AG20443 (cell line): ENCODE measurements around the gene CLEC16A.
"Not testable (repeated sequence)": the region's sequence is repeated elsewhere in the genome, so short reads cannot be mapped to it uniquely, and the experiment has no call there.

Experiments
- DNase-seq: peaks from one replicate; pipeline ENCODE4 v3.0.0; 2012; ENCODE audit warnings: low spot score, mixed read lengths

Gene CLEC16A

DNA sequence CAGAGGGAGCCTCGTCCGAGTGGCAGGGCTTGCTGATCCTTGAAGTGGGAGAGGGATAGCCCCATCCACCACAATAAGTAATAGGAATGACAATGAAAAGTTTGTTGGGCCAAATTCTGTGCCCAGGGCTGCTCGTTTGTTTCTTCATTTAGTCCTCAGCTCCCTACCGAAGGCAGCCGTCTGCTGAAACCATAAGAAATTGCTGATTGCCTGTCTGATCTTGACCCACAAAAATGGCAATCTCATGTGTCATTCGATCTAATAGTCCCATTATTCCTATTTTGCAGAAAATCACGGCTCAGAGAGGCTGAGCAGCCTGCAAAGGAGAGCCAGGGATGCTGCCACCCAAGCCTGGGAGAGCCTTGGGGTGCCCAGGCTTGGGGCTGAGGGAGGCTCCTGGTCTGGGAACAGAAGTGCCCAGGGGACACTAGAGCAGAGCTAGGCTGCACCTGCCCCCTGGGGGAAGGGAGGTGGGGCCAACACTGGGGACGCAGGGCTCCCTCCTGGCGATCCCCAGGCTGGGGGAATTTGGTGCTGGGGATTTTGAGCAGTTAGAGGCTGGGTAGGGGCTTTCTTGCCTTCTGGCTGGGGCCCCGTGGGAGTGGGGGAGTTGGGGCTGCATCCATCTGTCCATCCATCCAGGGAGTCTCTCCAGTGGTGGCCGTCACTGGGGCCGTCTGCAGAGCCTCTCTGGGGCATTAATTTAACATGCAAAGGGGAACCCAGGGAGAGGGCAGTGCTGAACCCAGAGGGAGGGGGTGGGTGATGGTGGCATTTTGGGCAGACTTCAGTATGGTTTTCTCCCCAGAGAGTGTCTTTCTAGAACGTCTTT lies 258.1 kb downstream of the CLEC16A start:
- DNase-seq = no peak

DNA sequence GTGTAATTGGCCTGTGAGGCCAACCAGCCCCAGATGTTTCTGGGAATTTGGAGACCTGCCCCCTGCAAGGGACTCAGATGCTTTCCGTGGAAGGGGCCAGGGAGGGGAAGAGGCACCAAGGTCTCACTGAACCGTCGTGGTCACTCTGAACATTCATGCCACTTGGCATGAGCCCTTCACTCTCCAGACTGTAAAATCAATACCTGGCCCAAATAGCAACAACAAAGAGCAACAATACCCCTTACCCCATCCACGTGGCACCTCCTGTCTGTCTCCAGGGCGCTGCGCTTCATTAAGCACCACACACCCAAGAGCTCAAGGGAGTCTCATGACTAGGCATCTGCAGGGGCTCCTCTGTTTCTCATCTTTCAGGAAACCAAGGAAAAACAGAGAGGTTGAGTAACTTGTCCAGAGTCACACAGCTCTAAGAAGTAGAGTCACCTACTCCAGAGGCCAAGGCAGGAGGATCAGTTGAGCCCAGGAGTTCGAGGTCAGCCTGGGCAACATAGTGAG lies 258.8 kb downstream of the CLEC16A start:
- no peak for DNase-seq

DNA sequence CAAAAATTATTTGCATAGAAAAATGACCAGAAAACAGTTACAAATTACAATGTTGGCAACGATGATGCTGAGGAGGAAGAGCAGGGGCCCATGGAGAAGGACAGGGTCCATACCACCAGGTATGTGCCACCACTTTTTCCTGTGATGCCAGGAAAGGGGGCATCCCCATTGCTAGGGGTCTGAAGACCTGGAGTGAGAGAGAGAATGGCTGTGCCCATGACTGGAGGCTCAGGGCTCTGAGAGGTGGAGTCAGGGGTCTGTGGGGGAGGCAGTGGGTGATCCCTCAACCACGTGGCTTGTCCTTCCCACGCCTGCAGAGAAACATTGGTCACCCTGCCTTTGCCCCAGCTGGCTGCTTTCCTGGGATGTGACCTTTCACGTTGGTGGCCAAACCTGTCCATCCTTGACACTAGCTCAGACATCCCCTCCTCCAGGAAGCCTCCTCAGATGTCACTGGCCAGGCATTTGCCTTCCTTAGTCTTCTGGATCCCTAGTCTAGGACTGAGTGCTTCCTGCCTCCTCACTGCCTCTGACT lies 260.2 kb downstream of the CLEC16A start:
- DNase-seq = no peak

DNA sequence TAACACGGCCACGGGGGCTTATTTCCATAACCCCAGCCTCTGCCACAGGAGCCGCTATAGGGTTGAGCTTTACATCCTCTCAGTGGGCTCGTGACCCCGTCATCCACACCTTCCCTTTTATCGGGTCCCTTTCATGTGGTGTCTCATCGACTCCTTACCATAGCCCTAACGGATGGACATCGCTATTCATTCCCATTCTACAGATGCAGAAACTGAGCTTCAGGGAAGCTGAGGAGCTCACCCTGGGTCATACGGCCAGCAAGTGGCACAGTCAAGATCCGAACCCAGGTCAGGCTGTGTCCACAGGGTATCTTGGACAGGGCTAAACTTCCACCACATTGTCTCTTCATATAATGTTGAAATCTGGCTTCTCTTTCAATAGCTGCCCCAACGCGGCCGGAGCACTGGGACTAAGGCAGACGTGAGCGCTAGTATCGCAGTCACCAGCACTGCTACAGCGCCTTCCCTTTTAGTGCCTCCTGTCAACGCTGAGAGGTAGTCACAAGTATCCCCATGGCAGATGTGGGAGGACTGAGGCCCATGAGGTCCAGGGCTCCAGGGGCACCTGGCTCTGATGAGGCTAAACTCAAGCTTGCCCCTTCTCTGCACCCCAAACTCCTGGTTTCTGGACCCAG lies 260.8 kb downstream of the CLEC16A start:
- no peak for DNase-seq

DNA sequence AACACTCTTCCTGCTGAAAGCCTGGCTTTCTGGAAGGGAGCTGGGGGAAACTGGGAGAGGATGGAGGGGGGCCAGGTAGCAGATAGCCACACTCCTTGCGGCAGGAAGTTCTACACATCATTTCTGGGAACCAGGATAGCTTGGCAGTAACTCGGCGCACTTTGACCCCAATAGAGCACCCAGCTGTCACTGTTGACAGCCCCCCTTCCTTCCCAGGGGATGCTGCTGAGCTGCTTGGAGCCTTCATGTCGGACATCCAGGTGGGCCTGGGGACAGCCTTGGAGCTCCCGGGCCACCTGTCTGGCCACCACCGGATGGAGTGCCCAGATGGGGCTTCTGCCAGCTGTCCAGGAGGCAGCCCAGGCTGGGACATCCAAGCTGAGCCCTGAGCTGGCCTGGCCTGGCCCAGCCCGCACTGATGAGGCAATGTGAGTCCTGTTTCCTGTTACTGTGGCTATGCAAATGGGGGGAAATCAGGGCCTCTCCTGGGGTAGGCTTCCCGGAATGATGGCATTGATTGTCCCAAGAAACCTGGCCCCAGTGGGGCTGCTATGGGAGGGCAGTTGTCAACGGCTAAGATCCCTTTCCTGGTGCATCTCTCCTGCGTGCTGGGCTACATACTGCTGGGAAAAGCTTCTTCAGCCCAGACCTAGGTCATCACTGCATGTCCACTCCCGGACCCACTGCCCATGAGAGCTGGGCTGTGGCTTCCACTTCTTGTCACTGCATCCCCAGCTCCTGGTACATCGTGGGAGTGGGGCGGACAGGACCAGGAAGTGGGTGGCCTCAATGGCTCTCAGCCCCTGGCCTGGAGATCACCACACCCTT lies 261.6 kb downstream of the CLEC16A start:
- peak; percentile 64 for DNase-seq

DNA sequence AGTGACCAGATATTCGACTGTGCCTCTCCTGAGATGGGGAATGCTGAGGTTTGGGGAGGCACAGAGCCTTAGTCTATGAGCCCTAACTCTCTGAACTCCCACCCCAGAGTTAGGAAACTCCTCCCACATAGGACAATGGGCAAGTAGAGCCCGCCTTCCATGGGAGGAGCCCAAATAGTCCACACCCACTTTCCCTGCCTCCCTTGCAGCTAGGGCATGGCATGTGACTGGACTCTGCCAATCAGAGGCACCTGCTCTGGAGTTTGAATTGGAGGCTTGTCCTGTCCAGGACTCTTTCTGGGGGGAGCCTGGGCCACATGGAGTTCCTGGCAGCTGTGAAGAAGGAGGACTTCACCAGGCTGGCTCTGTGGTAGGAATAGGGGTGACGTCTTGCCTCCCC lies 263.3 kb downstream of the CLEC16A start:
- DNase-seq = no peak

DNA sequence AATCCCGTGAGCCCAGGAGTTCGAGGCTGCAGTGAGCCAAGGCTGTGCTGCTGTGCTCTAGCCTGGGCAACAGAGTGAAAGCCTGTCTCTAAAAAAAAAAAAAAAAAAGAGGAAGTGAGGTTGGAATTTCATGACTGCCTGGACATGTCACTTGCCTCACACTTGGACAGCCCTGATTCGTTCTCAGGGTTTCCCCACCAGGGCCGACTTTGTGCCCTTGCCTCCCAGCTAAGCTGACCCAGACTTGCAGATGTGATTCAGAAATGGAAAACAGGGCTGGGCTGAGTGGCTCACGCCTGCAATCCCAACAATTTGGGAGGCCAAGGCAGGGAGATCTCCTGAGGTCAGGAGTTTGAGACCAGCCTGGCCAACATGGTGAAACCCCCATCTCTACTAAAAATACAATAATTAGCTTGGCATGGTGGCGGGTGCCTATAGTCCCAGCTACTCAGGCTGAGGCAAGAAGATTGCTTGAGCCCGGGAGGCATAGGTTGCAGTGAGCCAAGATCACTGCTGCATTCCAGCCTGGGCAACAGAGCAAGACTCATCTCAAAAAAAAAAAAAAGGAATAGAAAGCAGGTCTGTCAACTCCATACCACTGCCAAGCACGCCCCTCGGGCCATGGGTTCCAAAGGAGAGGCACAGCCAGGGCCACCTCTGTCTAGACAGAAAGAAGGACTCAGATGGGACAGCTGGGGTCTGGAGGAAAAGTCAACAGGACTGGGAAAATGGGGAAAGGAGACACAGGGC lies 264.7 kb downstream of the CLEC16A start:
- DNase-seq = no peak

DNA sequence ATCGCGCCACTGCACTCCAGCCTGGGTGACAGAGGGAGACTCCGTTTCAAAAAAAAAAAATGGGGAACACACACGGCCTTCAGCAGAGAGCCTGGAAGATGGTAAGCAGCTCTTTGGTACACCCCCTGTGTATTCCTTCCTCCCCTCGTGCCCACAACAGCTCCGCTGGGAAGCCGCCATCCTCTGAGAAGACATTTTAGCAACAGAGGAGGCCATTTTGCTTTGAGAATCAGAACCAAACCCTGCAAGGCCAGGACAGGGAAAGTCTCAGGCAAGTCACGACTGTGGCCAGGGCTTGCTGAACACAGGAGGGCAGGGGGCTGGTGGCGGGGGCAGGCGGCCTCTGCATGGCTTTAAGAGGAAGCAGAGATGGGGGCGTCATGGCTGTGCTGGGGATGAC lies 265.9 kb downstream of the CLEC16A start:
- DNase-seq = no peak

DNA sequence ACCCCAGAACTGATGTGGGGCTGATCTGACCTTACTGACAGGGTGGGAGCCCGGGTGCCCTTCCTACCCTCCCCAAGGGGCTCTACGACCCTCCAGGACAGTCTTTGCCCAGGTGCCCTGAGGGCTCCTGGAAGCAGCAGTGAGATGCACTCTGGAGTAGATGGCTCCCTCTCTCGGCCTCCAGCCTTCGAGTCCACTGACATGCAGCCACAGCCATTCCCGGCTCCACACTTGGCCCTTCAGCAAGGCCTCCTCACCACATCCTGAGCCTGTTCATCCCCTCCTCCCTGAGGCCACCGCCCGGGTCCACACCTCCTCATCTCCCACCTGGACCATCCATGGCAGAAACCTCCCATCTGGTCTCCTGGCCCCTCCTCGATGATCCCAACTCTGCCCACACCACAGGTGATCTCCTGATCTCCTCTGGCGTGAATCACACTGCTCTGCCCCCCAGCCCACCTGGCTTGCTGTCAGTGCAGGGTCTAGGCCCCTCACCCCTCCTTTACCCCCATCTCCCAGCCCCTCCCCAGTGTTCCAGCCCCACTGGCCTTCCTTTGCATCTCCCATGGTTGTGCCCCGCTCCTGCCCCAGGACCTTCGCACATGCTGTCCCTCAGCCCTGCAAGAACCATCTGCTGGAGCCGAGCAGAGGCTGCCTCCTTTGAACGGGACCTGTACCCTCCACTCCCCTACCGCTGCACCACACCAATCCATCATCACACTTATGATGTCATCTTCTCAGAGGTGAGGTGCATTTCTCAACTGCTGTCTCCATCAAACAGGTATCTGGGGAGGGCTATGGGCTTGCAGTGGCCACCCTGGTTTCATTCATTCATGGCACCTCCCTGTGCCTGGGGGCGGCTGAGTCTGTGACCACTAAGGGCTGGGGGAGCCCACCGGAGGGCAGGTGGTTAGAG lies 267.0 kb downstream of the CLEC16A start:
- no peak for DNase-seq

DNA sequence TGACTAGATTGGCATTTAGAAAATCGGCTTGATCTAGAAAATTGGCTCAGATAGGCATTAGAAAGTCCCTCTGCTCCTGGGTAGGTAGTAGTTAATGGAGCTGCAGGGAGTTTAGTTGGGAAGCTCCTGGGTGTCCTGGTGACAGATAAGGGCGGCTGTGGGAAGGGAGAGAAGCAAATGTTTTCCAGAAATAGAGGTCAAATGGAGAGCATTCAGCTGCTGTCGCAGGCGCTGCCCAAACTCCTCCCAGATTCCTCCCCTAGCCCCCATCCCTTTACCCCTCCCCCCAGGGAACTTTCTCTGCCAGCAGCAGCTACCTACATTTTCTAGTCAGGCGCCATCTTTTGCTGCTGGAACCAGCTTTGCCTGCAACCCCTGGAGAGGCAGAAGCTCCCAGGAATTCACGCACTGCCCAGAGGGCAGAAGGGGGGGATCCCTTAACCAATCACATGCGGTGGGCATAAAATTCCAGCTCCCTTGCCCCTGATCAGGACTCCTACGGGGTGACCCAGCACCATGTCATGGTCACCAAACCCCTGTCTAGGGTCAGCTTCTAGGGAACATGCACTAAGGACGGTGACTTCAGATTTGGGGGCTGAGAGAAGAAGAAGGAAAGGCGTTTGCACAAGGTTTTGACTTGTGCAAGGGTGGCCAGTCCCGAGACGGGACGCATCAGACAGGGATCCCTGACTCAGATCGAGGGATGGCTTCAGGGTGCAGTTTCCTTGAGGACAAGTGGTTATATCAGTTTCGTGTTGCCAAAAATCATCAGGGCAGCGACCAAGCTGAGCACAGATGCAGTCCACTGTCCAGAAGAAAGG lies 267.8 kb downstream of the CLEC16A start:
- no peak for DNase-seq

DNA sequence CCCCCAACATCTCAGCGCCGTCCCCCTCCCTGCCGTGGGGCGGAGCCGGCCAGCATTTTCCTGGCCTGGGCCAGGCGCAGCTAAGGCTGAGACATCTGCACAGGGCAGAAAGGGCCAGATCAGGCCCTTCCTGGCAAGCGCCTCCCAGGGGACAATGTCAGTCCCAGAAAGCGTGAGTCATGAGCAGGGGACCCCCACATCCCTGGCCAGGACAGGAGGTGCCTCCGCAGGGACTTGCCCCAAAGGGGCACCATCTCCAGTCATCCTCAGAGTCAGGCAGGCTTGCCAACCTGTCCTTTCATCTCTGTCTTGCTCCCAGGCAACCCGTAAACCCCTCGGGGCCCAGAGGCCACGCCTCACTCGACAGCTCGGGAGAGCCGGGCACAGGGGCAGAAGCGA lies 268.4 kb downstream of the CLEC16A start:
- no peak for DNase-seq

DNA sequence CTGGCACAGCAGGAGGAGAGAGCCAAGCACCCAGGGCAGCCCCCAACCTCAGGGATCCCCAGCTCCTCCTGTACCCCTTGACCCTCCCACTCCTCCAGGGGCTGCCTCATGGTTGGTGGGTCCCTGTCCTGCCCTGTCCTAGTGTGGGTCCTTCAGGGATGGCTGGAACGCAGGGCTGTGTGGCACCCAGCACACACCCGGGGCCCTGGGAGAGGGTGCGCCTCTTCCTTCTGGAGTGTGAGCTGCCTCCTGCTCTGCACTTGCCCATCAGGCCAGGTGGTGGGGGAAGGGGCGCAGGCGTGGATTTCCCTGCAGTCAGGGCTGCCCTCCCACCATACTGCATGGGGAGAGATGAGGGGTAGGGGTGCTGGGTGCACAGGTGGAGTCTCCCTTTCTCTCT lies 269.0 kb downstream of the CLEC16A start:
- DNase-seq = no peak

DNA sequence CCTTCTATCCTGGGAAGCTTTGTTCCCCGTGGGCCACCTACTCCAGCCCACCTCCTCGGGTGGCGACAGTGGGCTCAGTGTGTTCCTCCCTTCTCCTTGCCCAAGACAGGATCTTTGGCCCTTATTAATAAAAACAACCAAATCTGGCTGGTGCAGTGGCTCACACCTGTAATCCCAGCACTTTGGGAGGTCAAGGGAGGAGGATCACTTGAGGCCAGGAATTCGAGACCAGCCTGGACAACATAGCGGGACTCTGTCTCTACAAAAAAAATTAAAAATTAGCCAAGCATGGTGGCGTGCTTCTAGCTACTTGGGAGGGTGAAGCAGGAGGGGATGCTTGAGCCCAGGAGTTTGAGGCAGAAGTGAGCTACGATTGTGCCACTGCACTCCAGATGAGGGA lies 269.4 kb downstream of the CLEC16A start:
- DNase-seq = no peak

DNA sequence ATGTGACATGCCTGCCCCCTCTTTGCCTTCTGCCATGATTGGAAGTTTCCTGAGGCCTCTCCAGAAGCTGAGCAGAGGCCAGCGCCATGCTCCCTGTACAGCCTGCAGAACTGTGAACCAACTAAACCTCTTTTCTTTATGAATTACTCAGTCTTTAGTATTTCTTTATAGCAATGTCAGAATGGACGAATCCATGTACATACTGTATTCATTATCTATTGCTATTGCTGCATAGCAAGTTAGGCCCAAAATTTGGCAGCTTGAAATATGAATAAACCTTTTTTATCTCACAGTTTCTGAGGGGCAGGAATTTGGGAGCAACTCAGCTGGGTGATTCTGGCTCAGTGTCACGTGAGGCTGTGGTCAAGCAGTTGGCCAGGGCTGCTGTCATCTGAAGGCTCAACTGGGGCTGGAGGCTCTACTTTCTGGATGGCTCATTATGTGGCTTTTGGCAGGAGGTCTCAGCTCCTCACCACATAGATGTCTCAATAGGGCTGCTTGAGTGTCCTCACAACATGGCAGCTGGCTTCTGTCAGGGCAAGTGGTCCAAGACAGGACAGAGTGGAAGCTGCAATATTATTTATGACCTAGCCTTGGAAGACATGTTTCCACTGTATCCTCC lies 271.7 kb downstream of the CLEC16A start:
- no peak for DNase-seq

DNA sequence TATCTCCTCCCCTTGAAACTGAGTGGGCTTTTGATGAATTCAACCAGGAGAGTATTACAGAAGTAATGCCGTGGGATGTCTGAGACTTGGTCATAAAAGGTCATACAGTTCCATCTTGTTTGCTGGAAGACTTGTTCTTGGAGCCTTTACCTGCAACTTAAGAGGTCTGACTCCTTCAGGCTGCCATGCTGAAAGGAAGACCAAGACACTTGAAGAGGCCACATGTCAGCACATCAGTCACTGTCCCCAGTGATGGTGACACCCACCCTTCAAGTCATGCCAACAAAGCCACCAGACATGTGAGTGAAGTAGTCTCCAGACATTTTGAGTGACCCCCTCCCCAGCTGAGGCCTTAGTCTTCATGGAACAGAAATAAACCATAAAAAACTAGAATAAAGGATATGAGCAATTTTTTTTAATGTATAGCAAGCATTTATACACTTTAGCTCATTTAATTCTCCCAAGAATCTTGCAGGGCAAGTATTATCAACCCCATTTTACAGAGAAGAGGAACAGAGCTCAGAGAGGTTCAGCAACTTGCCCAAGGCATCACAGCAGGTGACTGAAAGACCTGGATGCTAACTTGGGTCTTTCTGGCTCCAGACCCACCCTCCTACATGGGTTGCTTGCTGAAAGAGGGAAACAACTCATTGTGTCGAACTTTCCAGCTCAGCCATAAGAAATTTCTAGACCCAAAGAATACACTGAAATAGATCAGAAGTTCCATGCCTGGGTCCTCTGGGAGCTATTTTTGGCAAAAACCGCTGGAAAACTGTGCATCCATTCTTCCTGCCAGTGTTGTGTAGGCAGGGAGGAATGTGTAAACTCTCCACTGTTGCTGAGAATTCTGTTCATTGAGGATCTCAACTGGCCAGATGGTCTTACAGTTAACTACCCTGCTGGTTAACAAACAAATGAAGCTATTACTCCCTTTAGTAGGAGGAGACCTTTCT lies 273.6 kb downstream of the CLEC16A start:
- no peak for DNase-seq

DNA sequence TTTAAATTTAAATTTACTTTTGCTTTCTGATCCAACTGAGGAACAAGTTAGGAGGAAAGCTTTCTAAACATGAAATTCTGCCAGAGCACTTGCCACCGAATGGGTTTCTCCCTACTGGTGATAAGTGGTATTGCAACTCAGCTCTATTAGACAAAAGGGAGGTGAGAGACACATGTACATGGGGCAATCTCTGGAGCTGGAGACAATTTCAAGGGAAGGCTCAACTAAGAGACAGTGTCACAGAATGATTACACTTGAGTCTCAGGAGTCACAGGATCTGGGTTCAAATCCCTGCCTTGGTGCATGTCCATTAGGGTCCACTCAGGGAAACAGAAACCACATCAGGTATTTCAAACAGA lies 274.2 kb downstream of the CLEC16A start:
- no peak for DNase-seq

DNA sequence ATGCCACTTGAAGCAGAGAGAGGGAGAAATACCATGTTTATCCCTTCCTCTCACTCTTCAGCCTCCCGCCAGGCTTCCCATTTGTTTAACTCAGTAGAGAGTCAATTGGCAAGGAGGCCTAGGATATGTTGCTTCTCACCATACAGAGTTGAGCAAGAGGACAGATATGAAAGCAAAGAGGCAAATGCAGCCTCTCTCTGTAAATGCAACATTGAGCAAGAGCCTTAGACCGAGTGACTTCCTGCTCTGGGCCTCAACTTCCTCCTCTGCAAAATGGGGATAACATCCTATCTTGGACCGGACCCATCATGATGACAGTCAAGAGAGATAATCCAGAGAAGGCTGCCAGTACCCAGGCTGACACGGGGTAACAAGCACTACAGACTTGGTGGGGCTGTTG lies 274.8 kb downstream of the CLEC16A start:
- DNase-seq = no peak

DNA sequence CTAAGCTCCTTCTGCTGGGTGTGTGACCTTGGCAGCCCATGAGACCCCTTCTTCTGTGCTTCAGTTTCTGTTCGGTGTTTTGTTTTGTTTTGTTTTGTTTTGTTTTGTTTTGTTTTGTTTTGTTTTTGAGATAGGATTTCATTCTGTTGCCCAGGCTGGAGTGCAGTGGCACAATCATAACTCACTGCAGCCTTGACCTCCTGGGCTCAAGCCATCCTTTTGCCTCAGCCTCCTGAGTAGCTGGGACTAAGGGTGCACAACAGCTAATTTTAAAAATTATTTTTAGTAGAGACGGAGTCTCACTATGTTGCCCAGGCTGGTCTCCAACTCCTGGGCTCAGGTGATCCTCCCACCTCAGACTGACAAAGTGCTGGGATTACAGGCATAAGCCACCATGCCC lies 276.1 kb downstream of the CLEC16A start:
- DNase-seq = not testable (repeated sequence)
